OCI-LY3 (cell line): Measurements from ENCODE around the gene B3GALT6.

Experiments used
- H2AFZ ChIP-seq: fragments of 200-600, 300-600 bp; shearing (Covaris generic); 2 replicates; pipeline ENCODE4 v1.6.0; 2014; ENCODE audit warnings: antibody characterized with exemption, low read depth, low read length
- H3K27ac ChIP-seq: fragments of 200-600, 300-600 bp; sonication (generic); 2 replicates; pipeline ENCODE4 v1.5.1; 2014; ENCODE audit warnings: mild to moderate bottlenecking, low read length, moderate library complexity, mixed read lengths
- H3K27me3 ChIP-seq: fragments of 200-600, 300-600 bp; sonication (generic); 2 replicates; pipeline ENCODE4 v1.6.1; 2014; ENCODE audit warnings: low read depth, low read length, mixed read lengths
- H3K36me3 ChIP-seq: fragments of 200-600, 300-600 bp; sonication (generic); replicated peaks from 2 replicates; pipeline ENCODE3; 2014; ENCODE audit warnings: low read depth, low read length, mixed read lengths
- H3K4me1 ChIP-seq: fragments of 300-600, 200-600 bp; sonication (generic); 2 replicates; pipeline ENCODE4 v1.6.1; 2014; ENCODE audit warnings: low read length, mixed read lengths
- H3K4me2 ChIP-seq: fragments of 200-600, 300-600 bp; sonication (generic); 2 replicates; pipeline ENCODE4 v1.6.1; 2014; ENCODE audit warnings: low read length, mixed read lengths
- H3K4me3 ChIP-seq: fragments of 300-600, 200-600 bp; sonication (generic); 2 replicates; pipeline ENCODE4 v1.5.1; 2014; ENCODE audit warnings: antibody characterized with exemption, mild to moderate bottlenecking, low read length, moderate library complexity
- H3K79me2 ChIP-seq: fragments of 300-600, 200-600 bp; shearing (Covaris generic); 2 replicates; pipeline ENCODE4 v1.6.1; 2014; ENCODE audit warnings: mild to moderate bottlenecking, low read length, mixed read lengths
- H3K9ac ChIP-seq: fragments of 300-600, 200-600 bp; shearing (Covaris generic); 2 replicates; pipeline ENCODE4 v1.6.0; 2014; ENCODE audit warnings: mild to moderate bottlenecking, low read length, moderate library complexity
- H3K9me3 ChIP-seq: fragments of 200-600, 300-600 bp; shearing (Covaris generic); 2 replicates; pipeline ENCODE4 v1.6.1; 2014; ENCODE audit warnings: low read length, mixed read lengths; ENCODE audit not compliant: insufficient read depth
- H4K20me1 ChIP-seq: fragments of 200-600, 300-600 bp; sonication (generic); 2 replicates; pipeline ENCODE4 v1.6.1; 2016; ENCODE audit warnings: low read length, mixed read lengths; ENCODE audit not compliant: insufficient read depth
- EZH2phosphoT487 ChIP-seq: fragments of 200-600 bp; shearing (Covaris generic); IDR thresholded peaks from 2 replicates; pipeline ENCODE4 v1.6.1; 2018; ENCODE audit warnings: antibody characterized with exemption, mixed run types, low read depth
- TF ChIP-seq, protein P1 (sequence below): fragments of 200-600, 300-600 bp; sonication (generic); IDR thresholded peaks from 2 replicates; pipeline ENCODE4 v1.5.1; 2014; ENCODE audit warnings: antibody characterized with exemption, low read length, low read depth

B3GALT6 gene

DNA sequence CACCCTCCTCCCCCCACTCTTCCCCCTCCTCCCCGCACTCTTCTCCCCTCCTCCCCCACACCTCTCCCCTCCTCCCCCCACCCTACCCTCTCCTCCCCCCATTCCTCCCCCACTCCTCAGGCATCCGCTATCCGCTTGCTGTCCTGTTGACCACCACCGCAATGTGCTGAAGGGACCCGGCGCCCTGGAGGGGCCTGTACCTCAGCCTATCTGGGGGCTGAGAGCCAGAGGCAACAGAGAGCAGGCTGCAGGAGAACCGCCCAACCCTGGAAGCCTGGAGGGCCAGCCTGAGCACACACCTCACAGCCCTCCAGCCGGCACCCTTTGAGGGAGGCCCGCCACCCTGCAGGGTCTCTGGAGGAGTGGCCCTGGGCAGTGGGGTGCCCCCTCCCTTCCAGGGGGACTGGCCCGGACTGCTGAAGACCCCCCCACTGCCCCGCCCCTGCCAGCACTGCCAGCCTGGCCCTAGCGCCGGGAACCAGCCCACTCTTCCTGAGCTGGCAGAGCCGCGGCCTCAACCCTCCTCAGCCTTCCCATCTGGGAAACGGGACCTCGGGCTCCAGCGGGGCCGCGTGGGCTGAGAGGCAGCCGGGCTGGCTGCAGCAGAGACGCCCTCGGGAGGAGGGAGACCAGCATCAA, 13.3 kb downstream of the B3GALT6 start:
- H3K27me3 ChIP-seq = no peaks in the 10 kb centered on the region
- H3K9ac ChIP-seq = no peak overlapping the region
- no peak overlapping the region for H2AFZ ChIP-seq
- H3K36me3 ChIP-seq = no peaks in the 10 kb centered on the region
- H3K4me3 ChIP-seq = no peak overlapping the region
- H4K20me1 ChIP-seq = no peaks in the 10 kb centered on the region
- H3K4me2 ChIP-seq = no peak overlapping the region
- H3K4me1 ChIP-seq = peaks cover 7% of the 10 kb centered on the region
- H3K27ac ChIP-seq = no peak overlapping the region
- TF ChIP-seq, protein P1, sequence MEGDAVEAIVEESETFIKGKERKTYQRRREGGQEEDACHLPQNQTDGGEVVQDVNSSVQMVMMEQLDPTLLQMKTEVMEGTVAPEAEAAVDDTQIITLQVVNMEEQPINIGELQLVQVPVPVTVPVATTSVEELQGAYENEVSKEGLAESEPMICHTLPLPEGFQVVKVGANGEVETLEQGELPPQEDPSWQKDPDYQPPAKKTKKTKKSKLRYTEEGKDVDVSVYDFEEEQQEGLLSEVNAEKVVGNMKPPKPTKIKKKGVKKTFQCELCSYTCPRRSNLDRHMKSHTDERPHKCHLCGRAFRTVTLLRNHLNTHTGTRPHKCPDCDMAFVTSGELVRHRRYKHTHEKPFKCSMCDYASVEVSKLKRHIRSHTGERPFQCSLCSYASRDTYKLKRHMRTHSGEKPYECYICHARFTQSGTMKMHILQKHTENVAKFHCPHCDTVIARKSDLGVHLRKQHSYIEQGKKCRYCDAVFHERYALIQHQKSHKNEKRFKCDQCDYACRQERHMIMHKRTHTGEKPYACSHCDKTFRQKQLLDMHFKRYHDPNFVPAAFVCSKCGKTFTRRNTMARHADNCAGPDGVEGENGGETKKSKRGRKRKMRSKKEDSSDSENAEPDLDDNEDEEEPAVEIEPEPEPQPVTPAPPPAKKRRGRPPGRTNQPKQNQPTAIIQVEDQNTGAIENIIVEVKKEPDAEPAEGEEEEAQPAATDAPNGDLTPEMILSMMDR = no peak
- no peak for TF ChIP-seq EZH2phosphoT487
- no peaks in the 10 kb centered on the region for H3K9me3 ChIP-seq
- no peaks in the 10 kb centered on the region for H3K79me2 ChIP-seq

DNA sequence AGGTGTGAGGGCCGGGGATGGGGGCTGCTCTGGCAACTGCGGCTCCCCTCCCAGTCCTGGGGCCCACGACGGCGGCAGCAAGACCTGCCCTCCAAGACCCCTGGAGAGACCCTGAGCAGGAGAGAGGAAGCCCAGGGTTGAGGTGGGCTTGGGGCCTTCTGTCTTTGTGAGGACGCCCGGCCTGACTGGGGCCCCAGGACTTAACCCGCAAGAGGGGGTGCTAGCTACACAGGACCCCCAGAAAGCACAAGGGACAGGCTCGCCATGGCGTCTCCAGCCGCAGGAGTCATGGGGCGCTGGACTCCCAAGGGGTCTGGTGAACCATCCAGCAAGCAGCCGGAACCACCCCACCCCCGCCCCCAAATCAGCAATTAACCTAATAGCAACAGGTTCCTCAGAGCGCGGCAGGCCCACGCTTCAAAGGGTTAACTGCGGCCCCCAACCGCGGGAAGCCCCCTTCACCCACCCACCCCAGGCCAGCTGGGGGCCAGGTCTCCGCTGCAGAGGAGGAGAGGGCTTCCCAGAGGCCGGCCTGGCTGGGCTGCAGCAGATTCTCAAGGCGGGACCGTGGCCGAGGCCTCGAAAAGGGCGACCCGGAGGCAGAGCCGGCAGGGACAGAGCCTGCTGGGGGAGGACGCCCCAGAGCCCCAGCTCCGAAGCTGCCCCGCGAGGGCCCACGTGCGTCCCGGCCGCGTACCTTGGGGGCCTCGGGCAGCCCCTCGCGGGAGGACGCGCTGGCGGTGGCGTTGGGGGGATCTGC, 14.0 kb downstream of the B3GALT6 start:
- H3K36me3 ChIP-seq = no peaks in the 10 kb centered on the region
- H3K27me3 ChIP-seq = no peaks in the 10 kb centered on the region
- H3K9ac ChIP-seq = no peak overlapping the region
- H4K20me1 ChIP-seq = 0 out of 2 replicates have a peak, but pooled peaks cover 5% of the 10 kb centered on the region
- no peaks in the 10 kb centered on the region for H3K9me3 ChIP-seq
- no peak for TF ChIP-seq EZH2phosphoT487
- TF ChIP-seq, protein P1 = no peak
- no peak overlapping the region for H3K4me2 ChIP-seq
- H3K4me3 ChIP-seq = no peak overlapping the region
- H3K79me2 ChIP-seq = no peaks in the 10 kb centered on the region
- H2AFZ ChIP-seq = no peak overlapping the region
- H3K27ac ChIP-seq = no peak overlapping the region
- peaks cover 14% of the 10 kb centered on the region for H3K4me1 ChIP-seq

DNA sequence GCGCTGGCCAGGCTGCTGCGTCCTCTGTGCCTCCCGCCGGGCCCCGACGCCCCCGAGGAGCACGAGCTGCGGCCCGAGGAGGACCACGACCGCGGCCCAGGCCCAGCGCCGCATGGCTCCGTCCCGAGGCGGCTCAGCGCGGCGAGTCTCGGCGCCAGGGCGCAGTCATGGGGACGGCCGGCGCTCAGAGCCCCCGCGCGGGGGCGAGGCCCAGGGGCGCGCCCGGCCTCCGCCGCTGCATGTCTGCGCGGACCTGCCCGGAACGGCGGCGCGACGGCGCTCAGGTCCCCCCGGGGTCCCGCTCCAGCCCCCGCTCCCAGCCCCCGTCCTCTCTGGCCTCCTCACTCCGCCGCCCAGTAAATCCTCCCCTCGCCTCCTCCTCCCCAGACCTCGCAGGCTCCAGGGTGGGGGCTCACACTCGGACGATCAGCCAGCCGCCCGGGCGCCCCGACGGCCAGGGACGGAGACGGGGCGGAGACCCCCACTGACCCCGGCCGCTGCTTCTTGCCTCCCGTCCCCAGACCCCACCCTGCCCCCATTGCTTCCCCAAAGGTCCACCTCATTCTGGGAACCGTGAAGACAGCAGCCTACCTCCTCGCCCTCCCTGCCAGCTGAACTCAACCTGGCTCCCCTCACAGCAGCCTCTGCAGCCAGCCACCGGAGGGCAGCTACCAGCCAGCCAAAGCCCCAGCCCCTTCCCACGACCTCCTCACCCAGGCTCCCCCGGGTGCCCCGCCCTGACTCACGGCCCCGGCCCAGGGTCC, 14.7 kb downstream of the B3GALT6 start, which contains the start of gene C1QTNF12:
Gene C1QTNF12, minus strand, starts transcription at position 146 of the 764 bp plus-strand sequence. Its CDS starts 32 bp downstream, at position 114.
- H3K9me3 ChIP-seq = no peaks in the 10 kb centered on the region
- no peak within 1 kb of the TSS for H3K9ac ChIP-seq
- H3K36me3 ChIP-seq = no peaks in the 10 kb centered on the region
- no peak within 1 kb of the TSS for H3K27ac ChIP-seq
- H4K20me1 ChIP-seq = 0 out of 2 replicates have a peak, but pooled peaks cover 6% of the 10 kb centered on the region
- H3K4me3 ChIP-seq = no peak within 1 kb of the TSS
- TF ChIP-seq EZH2phosphoT487 = no peak
- TF ChIP-seq, protein P1 = no peak
- H3K79me2 ChIP-seq = no peaks in the 10 kb centered on the region
- H2AFZ ChIP-seq = no peak within 1 kb of the TSS
- no peaks in the 10 kb centered on the region for H3K27me3 ChIP-seq
- H3K4me1 ChIP-seq = peaks cover 16% of the 10 kb centered on the region
- H3K4me2 ChIP-seq = no peak within 1 kb of the TSS
